GM18502 (cell line): ENCODE measurements around the gene OXT.
"Not testable (repeated sequence)": the region's sequence is repeated elsewhere in the genome, so short reads cannot be mapped to it uniquely, and the experiment has no call there.

ENCODE experiments used
- ATAC-seq: cut with Tn5 transposase; IDR thresholded peaks from one replicate; pipeline ENCODE4 v1.9.1; 2021; ENCODE audit warnings: mild to moderate bottlenecking; ENCODE audit not compliant: unreplicated experiment, poor library complexity

Gene OXT

GRCh38 chr20:3106658-3107463, 35.4 kb downstream of the OXT start:
- ATAC-seq, result no peak

- ATAC-seq, result no peak
Observed at GRCh38 chr20:3107464-3108025, 36.1 kb downstream of the OXT start.

GRCh38 chr20:3109350-3110302, 38.2 kb downstream of the OXT start:
- no peak for ATAC-seq

GRCh38 chr20:3111507-3111906, 40.1 kb downstream of the OXT start:
- ATAC-seq, result no peak

- no peak for ATAC-seq
Observed at GRCh38 chr20:3111995-3112394, 40.6 kb downstream of the OXT start.

- no peak for ATAC-seq
Observed at GRCh38 chr20:3115190-3116107, 44.0 kb downstream of the OXT start.

GRCh38 chr20:3116341-3116740, 44.9 kb downstream of the OXT start:
- no peak for ATAC-seq

- ATAC-seq, result not testable (repeated sequence)
Observed at GRCh38 chr20:3117839-3118379, 46.5 kb downstream of the OXT start.

GRCh38 chr20:3119044-3119443, 47.6 kb downstream of the OXT start:
- no peak for ATAC-seq

- no peak for ATAC-seq
Observed at GRCh38 chr20:3121271-3121911, 50.0 kb downstream of the OXT start.
